Kidney tubule cell (primary cell): Measurements from ENCODE around the gene MYH14.

Experiments used
- DNase-seq: peaks from one replicate; pipeline ENCODE4 v3.0.0-alpha.2; 2018; ENCODE audit warnings: low spot score

Gene MYH14

DNA sequence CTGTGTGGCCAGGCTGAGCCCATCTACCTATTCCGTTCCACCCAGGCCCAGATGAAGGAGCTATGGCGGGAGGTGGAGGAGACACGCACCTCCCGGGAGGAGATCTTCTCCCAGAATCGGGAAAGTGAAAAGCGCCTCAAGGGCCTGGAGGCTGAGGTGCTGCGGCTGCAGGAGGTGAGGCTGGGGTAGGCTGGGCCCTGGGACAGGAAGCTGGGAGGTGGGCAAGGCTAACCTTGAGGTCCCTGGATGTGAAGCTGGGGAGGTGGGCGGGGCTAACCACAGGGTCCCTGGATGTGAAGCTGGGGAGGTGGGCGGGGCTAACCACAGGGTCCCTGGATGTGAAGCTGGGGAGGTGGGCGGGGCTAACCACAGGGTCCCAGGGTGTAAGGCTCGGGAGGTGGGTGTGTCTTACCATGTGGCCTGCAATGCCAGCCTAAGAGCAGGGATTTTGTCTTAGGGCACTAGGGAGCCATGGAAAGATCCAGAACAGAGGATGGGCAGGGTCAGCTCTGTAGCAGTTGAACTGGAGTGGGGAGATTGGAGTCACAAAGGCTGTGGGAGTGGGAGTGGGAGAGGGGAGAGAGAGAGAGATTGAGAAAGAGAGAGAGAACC is 88.9 kb downstream of the MYH14 start:
- DNase-seq, result no peak

DNA sequence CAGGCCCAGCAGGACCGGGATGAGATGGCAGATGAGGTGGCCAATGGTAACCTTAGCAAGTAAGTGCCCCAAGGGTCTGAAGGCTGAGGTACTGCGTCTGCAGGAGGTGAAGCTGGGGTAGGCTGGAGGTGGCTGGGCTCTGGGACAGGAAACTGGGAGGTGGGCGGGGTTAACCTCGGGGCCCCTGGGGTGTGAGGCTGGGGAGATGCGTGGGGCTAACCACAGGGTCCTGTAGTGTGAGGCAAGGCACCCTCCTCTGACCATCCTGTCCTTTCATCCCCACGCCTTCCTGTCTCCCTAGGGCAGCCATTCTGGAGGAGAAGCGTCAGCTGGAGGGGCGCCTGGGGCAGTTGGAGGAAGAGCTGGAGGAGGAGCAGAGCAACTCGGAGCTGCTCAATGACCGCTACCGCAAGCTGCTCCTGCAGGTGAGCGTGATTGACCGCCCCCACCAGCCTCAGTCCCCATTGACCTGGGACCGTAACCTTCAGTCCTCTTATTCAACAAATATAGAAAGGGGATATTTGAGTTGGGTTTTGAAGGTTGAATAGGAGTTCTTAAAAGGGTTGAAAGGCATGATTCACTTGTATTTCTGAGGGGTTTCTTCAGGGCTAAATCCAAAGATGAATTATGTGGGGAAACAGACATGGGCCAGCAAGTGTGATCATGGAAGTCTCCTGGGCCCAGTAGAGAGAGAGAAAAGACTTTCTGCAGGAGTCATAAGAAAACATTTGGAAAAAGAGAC is 90.0 kb downstream of the MYH14 start:
- no peak for DNase-seq

DNA sequence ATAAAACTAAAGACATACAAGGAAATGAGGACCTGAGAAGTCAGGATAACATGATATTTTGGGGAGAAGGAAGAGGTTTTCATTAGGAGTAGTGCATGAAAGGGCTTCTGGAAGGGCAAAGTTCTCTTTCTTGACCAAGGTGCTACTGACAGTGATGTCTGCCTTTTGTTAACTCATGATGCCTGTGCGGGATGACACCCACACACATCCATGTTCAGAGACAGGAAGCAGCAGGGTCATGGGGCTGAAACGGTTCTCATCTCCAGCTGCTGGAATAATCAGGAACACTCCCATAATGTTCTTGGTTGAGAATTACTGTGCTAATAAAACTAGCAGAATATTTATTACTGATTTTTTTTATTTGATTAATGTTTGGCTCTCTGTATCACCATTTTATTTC is 96.6 kb downstream of the MYH14 start:
- no peak for DNase-seq

DNA sequence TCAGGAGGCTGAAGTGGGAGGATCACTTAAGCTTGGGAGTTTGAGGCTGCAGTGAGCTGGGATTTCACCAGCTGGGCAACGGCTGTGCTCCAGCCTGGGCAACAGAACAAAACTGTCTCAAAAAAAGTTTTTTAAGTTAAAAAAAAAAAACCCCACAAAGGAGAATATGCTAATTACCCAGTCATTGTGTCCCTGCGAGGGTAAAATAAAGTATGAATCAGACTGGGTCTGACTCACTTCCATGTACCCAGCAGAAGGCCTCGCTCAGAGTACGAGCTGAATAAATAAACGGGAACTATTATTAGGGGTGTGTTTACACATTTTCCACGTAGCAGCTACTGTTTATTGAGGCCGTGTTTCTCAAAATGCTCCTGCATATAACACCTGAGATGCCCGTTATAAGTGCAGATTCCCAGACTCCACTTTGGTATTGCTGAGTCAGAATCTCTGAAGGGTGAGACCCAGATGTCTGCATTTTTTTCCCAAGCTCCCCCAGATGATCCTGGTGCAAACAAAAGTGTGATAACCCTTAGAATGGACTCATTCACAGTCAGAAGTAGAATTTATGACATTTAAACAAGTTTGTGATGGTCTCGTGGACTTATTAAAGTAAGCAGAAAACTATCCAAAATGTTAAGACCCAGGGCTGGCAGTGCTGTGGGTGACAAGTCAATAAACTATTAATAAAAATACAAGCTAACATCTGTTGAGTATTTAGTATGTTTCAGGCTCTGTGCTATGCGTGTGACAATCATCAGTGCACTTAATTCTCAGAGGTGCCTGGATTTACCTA is 97.6 kb downstream of the MYH14 start:
- DNase-seq, result peak; percentile 57

DNA sequence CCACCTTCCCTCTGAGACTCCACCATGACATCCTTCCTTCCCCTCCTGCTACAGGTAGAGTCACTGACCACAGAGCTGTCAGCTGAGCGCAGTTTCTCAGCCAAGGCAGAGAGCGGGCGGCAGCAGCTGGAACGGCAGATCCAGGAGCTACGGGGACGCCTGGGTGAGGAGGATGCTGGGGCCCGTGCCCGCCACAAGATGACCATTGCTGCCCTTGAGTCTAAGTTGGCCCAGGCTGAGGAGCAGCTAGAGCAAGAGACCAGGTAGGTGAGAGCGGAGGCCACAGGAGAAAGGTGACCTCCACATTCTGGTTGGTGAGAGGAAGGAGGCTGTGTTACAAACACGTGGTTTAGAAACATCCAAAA is 98.2 kb downstream of the MYH14 start:
- DNase-seq, result no peak

DNA sequence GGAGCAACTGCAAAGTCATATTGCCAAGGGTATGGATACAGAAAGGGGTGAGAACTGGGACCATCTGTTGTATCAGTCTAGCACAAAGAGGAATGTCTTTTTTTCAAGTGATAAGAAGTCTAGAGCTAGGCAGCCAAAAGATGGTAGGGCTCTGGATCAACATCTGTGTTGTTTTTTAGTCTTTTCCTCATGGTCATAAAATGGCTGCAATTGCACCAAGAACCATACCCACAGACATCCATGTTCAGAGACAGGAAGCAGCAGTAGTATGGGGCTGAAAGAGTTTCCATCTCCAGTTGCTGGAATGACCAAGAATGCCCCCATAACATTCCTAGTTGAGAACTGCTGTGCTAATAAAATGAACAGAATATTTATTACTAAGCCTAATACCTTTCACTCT is 100.1 kb downstream of the MYH14 start:
- DNase-seq, result no peak

DNA sequence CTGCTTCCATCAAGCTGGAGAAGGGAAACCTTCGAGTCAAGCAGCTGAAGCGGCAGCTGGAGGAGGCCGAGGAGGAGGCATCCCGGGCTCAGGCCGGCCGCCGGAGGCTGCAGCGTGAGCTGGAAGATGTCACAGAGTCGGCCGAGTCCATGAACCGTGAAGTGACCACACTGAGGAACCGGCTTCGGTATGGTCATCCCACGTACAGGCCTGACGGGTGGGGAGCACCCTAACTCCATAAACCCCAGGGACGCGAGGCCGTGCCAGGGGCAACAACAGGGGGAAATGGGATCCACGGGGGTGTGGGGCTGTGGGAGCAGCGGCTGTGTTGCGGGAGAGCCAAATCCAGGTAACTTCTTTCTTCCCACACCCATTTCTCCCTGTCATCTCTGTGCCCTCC is 105.6 kb downstream of the MYH14 start:
- no peak for DNase-seq

DNA sequence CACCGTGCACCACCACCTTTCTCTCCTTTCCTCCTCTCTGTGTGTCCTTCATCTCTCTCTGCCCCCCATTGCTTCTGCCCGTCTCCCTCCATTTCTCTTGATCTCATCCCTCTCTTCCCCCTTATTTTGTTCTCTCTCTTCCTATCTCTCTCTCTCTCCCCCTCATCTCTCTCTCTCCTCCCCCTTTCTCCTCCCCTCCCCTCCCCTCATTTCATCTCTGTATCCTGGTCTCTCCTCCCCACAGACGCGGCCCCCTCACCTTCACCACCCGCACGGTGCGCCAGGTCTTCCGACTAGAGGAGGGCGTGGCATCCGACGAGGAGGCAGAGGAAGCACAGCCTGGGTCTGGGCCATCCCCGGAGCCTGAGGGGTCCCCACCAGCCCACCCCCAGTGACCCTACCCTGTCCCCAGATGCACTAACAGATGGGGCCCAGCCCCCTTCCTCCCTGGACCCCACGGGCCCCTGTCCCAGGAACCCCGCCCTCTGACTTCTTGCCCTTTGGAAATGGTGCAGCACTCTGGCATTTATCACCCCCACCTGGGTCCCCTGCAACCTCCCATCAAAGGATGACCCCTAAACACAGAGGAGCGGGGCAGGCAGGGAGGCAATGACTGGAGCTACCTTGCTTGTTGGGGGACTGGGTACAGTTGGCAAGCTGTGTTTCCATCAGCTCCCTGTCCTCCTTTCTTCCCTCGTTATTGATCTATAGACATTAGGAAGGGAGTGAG is 106.1 kb downstream of the MYH14 start:
- no peak for DNase-seq

DNA sequence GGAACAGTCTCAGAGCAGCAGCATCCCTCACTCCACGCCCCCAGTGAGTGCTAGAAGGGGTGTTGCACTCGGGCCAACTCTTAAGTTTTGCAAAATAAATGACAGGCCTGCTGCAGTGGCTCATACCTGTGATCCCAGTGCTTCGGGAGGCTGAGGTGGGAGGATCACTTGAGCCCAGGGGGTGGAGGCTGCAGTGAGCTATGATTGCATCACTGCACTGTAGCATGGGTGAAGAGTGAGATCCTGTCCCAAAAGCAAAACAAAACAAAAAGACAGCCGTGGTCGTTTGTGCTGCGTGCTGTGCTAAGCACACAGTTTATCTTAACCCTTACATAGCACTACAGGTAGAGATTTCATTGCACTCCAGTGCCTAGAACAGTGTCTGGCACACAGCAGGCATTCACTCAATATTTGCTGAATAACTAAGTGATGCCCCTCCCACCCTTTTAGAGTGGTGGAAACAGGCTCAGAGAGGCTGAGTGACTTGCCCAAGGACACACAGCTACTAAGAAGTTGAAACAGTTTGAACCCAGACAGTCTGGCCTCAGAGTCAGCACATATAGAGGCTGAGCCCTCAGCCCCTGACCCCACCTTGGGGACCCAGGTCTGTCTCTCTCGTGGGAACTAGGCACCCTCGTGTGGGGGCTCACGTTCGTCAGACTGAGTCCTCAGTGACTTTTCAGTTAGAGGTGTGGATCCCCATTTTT is 107.5 kb downstream of the MYH14 start:
- no peak for DNase-seq

DNA sequence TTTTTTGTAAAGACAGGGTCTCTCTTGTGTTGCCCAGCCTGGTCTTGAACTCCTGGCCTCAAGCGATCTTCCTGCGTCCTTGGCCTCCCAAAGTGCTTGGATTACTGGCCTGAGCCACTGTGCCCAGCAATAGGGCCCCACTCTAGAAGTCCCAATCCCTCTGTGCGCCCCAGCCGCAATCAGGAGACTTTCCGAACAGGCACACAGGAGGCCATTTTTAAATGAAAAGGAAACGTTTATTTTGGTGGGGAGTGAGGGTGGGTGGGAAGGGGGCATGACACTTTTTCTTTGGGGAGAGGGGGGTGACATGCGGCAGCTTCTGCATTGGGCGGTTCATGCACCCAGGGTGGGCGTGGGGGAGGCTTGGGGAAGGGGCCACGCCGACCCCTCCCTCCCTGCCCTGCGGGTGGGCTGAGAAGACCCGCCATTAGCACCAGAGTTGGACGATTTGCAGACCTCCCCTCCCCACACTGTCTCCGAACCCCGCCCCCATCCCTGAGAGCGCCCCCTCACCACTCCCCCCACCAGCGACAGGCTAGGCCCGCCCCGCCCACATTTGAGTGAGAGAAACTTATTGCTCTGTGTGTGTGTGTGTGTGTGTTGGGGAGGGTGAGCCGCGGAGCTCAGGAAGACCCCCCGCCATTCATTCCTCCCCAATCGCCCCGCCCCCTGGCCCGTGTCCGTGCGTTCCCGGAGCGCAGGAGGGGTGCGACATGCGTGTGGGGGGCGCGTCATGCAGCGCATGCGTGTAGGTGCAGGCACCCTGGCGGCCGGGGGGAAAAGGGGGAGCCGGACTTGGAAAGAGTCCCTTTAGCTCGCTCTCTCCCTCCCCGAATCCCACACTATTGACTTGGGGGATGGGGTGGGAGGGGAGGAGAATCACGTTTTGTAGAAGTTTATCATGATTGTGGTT is 108.6 kb downstream of the MYH14 start:
- peak; percentile 27 for DNase-seq

DNA sequence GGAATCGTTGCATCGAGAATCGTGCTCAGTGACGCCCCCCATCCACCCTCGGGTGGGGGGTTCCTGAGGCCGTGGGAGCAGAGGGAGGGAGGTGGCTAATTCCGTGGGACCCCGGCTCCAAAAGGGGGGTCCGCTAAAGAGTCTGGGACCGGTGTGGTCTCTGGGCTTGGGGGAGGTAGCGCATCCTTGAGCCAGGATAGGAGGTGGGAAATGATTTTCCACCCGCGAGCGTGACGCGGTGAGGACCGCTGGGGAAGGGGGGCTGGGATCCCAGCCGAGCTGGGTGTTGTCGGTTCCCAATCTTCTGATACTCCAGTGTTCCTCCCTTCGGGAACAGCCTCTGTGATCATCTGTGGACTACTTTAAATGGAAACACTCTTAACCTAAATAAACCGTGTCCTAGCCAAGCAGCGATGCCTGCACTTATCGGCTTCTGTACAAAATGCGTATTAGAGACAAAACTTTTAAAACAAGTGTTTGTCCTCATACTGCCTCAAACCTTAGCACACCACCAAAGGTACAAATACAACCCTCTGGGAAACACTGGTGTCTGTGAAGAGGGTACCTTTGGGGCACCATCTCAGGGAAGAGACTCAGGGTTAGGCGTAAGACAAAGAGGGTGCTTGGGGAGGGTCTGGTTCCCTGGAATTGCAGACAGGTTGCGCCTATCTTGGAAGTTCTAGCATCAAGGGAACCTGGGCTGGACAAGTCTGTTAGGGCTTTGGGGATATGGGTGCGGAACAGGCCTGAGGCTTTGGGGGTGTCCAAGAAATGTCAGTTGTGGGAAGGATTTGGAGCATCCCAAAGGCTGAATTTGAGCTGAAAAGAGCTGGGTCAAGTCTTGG is 109.8 kb downstream of the MYH14 start:
- no peak for DNase-seq

DNA sequence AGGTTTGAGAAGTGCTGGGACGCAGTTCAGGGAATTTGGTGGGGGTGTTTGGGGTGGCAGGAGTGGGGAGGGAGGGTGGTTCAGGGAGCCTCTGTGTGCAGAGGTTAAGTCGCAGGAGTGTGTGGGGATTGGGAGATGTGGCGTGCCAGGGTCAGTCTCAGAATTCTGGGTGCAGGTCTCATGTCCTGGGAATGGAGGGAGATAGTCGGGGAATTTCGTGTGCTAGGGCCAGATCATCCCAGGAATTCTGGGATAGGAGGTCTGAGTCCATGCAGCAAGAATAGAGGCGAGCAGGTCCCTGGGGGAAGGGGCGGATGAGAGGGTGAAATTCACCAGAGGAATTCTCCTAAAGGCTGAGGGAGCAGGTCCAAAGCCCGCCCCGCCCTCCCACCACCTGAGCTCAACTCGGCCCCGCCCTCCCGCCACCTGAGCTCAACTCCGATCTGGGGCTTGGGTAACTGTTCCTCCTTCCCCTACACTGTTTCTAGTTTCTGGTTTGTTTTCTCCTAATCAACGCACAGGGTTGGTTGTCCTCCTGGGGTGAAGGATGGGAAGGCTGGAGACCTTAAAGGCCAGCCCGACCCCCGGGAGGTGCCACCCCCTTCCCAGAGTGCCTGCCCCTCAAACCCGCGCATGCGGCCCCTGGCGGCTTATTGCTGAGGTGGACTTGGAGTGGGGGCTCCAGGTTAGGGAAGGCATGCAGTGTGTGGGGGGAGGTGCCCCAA is 110.6 kb downstream of the MYH14 start:
- DNase-seq, result no peak

DNA sequence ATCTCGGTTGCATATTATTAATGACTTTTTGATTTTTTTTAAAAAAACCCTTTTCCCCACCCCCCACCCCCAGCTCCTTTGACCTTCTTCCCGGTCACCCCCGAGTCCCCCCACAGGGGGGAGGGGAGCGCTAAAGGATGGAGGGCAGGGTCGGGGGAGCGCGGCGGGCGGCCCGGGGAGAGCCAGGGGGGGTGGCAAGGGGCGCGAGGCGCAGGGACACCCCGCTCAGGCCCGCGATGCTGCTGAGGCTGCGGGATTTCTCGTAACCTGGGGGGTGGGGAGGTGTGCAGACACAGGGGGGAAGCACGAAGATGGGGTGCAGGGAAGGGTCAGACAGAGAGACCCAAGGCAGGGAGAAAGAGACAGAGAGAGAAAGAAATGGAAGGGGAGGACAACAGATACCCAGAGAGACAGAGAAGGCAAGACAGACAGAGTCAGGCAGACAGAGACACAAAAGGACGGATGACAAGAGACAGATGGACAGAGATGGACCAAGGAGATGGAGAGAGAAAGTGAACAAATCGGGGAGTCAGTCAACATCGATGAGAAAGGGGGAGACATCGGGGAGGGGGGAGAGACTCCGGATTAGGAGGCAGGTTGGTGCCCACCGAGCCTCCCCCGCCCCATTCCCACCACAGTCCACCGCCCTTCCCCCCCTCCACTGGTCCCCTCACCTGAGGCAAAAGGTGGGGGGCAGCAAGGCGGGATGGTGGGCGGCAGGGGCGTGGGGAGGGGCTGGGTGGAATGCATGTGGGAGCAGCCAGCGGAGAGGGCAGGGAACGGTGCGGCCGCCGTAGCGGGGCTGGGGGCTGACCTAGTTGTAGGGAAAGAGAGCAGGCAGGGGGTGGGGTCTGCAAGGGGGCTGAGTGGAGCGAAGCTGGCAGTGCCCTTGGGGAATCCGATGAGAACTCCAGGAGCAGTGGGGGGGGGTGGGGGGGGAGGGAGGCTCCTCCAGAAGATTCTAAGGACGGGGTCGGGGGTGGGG is 111.6 kb downstream of the MYH14 start:
- DNase-seq, result no peak

DNA sequence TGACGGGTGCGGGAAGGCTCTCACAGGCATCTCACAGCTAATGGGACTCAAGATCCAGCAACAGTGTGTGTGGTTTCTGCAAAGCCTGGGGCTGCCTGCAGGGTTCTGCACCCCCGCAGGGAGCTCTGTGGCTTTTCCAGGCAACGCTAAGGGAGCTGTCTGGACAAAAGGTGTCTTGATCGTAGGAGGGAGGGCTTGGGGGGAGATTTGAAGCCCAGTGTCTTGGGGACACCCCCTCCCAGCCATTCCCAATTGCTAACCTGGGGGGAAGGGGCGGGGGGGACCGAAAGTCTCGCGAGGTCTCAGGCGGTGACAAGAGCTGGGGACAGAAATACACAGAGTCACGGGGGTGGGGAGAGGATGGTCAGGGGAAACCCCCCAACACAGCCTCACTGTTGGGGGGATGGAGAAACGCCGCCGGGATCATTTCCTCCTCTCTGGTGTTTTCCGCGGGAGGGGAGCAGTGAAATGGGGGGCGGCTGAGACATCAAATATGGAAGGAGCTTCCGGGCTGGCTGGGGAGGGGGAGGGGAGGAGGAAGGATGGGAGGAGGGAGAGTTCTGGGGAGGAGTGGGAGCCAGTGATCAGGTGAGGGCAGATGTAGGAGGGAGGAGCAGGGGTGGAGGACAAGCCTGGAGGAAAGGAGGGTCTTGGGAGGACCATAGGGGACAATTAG is 112.5 kb downstream of the MYH14 start:
- peak; percentile 12 for DNase-seq

DNA sequence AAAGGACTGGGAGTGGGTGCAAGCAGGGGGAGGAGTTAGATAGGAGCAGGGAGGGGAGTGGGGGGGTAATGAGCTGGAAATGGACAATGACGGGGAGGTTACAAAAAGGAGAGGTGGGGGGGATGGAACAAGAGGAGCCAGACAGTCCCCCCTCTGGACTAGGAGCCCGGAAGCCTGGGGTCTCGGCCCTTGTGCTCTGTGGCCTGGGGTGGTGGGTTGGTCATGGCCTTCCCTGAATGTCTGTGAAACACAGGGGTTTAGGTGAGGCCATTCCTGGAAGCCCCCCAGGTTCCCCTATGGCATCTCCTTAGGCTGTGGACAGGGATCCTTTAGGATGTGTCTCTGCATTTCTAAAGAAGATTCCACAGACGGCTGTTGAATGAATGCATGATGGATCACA is 113.7 kb downstream of the MYH14 start:
- DNase-seq, result no peak

DNA sequence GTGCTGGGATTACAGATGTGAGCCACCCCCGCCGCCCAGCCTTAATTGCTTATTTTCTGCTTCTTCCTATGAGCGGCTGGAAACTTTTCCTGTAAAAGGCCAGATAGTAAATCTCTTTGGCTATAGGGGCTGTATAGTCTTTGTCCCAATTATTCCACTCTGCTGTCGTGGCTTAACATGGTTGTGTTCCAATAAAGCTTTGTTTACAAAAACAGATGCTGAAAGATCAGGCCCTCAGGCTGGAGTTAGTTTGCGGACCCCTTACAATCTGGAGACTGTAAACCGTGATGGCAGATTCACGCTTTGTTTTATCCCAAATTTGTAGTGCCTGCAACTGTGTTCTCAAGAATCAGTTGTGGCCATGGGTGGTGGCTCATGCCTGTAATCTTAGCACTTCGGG is 115.0 kb downstream of the MYH14 start:
- no peak for DNase-seq

DNA sequence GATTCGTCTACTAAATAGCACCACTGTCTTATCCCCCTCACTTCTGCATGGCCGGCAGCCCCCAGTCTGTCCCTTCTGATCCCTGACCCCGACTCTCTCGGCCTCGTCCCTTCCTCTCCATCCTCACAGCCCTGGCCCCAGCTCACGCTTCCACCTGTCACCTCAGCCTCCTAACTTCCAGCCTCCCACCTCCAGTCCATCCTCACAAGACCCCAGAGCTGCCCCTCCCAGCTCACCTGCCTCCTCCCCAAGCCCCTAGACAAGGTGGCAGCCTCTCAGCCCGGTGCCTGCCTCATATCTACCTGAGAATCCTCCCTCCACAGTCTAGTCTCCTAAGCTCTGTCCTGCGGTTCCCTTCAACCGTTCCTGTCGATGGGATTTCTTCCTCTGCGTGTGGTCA is 115.7 kb downstream of the MYH14 start:
- no peak for DNase-seq
